HepG2 (cell line): ENCODE data around the gene BCL7A. TPM values are rescaled to one million over a fixed set of nuclear protein-coding genes. Genes with fewer than 3 reads are reported as not detected.
A peak's percentile ranks its signal among the peaks of the same experiment; 100 is the strongest.

ENCODE experiments used
- BHLHE40 ChIP-seq: IDR thresholded peaks from 2 replicates; pipeline ENCODE4 v1.6.1; 2011; ENCODE audit warnings: low read length, improper control_type of control experiment
- FOXO1 ChIP-seq: sonication (generic); formaldehyde crosslinking; IDR thresholded peaks from 2 replicates; pipeline ENCODE4 v1.4.0; 2020; ENCODE audit warnings: missing genetic modification reagents
- GABPB1 ChIP-seq: IDR thresholded peaks from 2 replicates; pipeline ENCODE4 v1.6.1; 2016; ENCODE audit warnings: mild to moderate bottlenecking, missing genetic modification reagents, moderate library complexity, missing compliant biosample characterization
- GATAD2A ChIP-seq: IDR thresholded peaks from 2 replicates; pipeline ENCODE4 v1.6.1; 2016
- HOXD1 ChIP-seq: sonication (generic); formaldehyde crosslinking; IDR thresholded peaks from 2 replicates; pipeline ENCODE4 v1.5.0; 2020; ENCODE audit warnings: missing genetic modification reagents
- JARID2 ChIP-seq: sonication (generic); formaldehyde crosslinking; IDR thresholded peaks from 2 replicates; pipeline ENCODE4 v1.8.1; 2023; ENCODE audit warnings: missing genetic modification reagents, inconsistent platforms; ENCODE audit not compliant: insufficient replicate concordance
- KDM3A ChIP-seq: IDR thresholded peaks from 2 replicates; pipeline ENCODE4 v1.6.1; 2018; ENCODE audit warnings: low read depth, missing compliant biosample characterization
- MED8 ChIP-seq: sonication (generic); formaldehyde crosslinking; IDR thresholded peaks from 2 replicates; pipeline ENCODE4 v1.8.1; 2023; ENCODE audit warnings: mild to moderate bottlenecking, missing genetic modification reagents; ENCODE audit not compliant: insufficient replicate concordance
- NAIF1 ChIP-seq: sonication (generic); formaldehyde crosslinking; IDR thresholded peaks from 2 replicates; pipeline ENCODE4 v1.5.0; 2020; ENCODE audit warnings: mild to moderate bottlenecking, missing genetic modification reagents, borderline replicate concordance
- NFKBIZ ChIP-seq: IDR thresholded peaks from 2 replicates; pipeline ENCODE4 v1.6.1; 2018; ENCODE audit warnings: missing genetic modification reagents, missing compliant biosample characterization
- NR2F6 ChIP-seq, 2 experiments: IDR thresholded peaks; 2 replicates each; pipeline ENCODE4 v1.6.1; 2016; ENCODE audit warnings: antibody characterized with exemption in 1 of 2, mild to moderate bottlenecking in 1 of 2
- RARA ChIP-seq: IDR thresholded peaks from 2 replicates; pipeline ENCODE4 v1.6.1; 2016; ENCODE audit warnings: missing genetic modification reagents, missing compliant biosample characterization
- RXRA ChIP-seq: sonication (generic); formaldehyde crosslinking; IDR thresholded peaks from 2 replicates; pipeline ENCODE4 v1.5.1; 2020; ENCODE audit warnings: missing genetic modification reagents
- SIN3B ChIP-seq: fragments of 150-350 bp; IDR thresholded peaks from 2 replicates; pipeline ENCODE4 v1.6.1; 2014; ENCODE audit warnings: low read length
- SOX6 ChIP-seq, 2 experiments: fragments of 450-650 bp in 1 of 2; sonication (generic) in 1 of 2; formaldehyde crosslinking in 1 of 2; IDR thresholded peaks; 2 replicates each; pipeline versions ENCODE4 v1.4.0 to v1.6.1; 2017 to 2020; ENCODE audit warnings: antibody characterized with exemption in 1 of 2, mild to moderate bottlenecking in 1 of 2, missing genetic modification reagents in 1 of 2
- SYNCRIP ChIP-seq: fragments of 200-400 bp; formaldehyde crosslinking; IDR thresholded peaks from 2 replicates; pipeline ENCODE4 v1.6.1; 2018; ENCODE audit warnings: mild to moderate bottlenecking, low read depth, low read length; ENCODE audit not compliant: insufficient read depth
- TSC22D2 ChIP-seq: sonication (generic); formaldehyde crosslinking; IDR thresholded peaks from 2 replicates; pipeline ENCODE4 v1.5.1; 2020; ENCODE audit warnings: missing genetic modification reagents, mild to moderate bottlenecking, borderline replicate concordance
- ZNF251 ChIP-seq: sonication (generic); formaldehyde crosslinking; IDR thresholded peaks from 2 replicates; pipeline ENCODE4 v1.9.0; 2021; ENCODE audit warnings: mild to moderate bottlenecking, missing genetic modification reagents
- ZNF563 ChIP-seq: sonication (generic); formaldehyde crosslinking; IDR thresholded peaks from 2 replicates; pipeline ENCODE4 v1.8.0; 2022; ENCODE audit warnings: mild to moderate bottlenecking, moderate library complexity, missing genetic modification reagents
- ZNF720 ChIP-seq: sonication (generic); formaldehyde crosslinking; IDR thresholded peaks from 2 replicates; pipeline ENCODE4 v1.4.0; 2020; ENCODE audit warnings: missing genetic modification reagents
- ZSCAN25 ChIP-seq: sonication (generic); formaldehyde crosslinking; IDR thresholded peaks from 2 replicates; pipeline ENCODE4 v1.8.0; 2022; ENCODE audit warnings: mild to moderate bottlenecking, missing genetic modification reagents
- polyA plus RNA-seq, 8 experiments: library from polyadenylated mRNA; depleted of rRNA in 3 of 8; stranded (reverse) in 7 of 8; unstranded in 1 of 8; fragments of >200 nt; fragmentation: Illumina TruSeq in 4 of 8; extraction: Trizol in 4 of 8; gene quantifications; 2 replicates each; pipeline versions ENCODE4 v1.2.1 to v1.2.3, GENCODE V29; 2011 to 2016; ENCODE audit warnings: low read depth in 4 of 8, missing spikeins in 1 of 8, mixed read lengths in 1 of 8; ENCODE audit not compliant: insufficient read depth in 1 of 8
- total RNA-seq, 5 experiments: library from RNA; depleted of rRNA; stranded (reverse); fragments of >200 nt; fragmentation: Illumina TruSeq; extraction: Trizol; gene quantifications; 2 replicates each; pipeline ENCODE4 v1.2.3, GENCODE V29; 2016; ENCODE audit warnings: low read depth in 1 of 5
- TF ChIP-seq, protein P1 (sequence below): sonication (generic); formaldehyde crosslinking; IDR thresholded peaks from 2 replicates; pipeline ENCODE4 v1.5.0; 2020; ENCODE audit warnings: missing genetic modification reagents
- TF ChIP-seq, protein P2 (sequence below): sonication (generic); formaldehyde crosslinking; IDR thresholded peaks from 2 replicates; pipeline ENCODE4 v1.4.0; 2020; ENCODE audit warnings: missing genetic modification reagents, borderline replicate concordance
- TF ChIP-seq, protein P3 (sequence below): IDR thresholded peaks from 2 replicates; pipeline ENCODE4 v1.4.0; 2020; ENCODE audit warnings: mild to moderate bottlenecking, missing genetic modification reagents

The BCL7A gene
- total and polyA plus RNA-seq, 2 of the 13 experiments (the other 11 are each of a cell fraction or from before 2014, with no cell fraction given): 4.1 to 6.2 TPM

- TF ChIP-seq HOXD1 (CRISPR knock-in tag) (no peak), NFKBIZ (CRISPR knock-in tag) (no peak), RARA (CRISPR knock-in tag) (peak; percentile 96), FOXO1 (CRISPR knock-in tag) (peak; percentile 84), ZSCAN25 (CRISPR knock-in tag) (no peak), BHLHE40 (no peak), ZNF720 (CRISPR knock-in tag) (no peak), KDM3A (0 out of 2 replicates have a peak, but pooled peaks have one; percentile 22), GABPB1 (CRISPR knock-in tag) (peak; percentile 21; the same call in 1 of the 2 replicates), SYNCRIP (no peak), TSC22D2 (CRISPR knock-in tag) (no peak), RXRA (CRISPR knock-in tag) (peak; percentile 87), SIN3B (no peak), MED8 (CRISPR knock-in tag) (no peak), NAIF1 (no peak), GATAD2A (CRISPR knock-in tag) (no peak), ZNF251 (CRISPR knock-in tag) (no peak), JARID2 (CRISPR knock-in tag) (no peak), NR2F6 (IDR thresholded peaks at IDR 0.05) (0 out of 2 replicates have a peak, but pooled peaks have one; percentile 47), NR2F6 (CRISPR knock-in tag; IDR thresholded peaks at IDR 0.05) (peak; percentile 69), SOX6 (IDR thresholded peaks at IDR 0.05) (no peak), SOX6 (CRISPR knock-in tag; IDR thresholded peaks at IDR 0.05) (0 out of 2 replicates have a peak, but pooled peaks have one; percentile 15), ZNF563 (CRISPR knock-in tag) (no peak)
- TF ChIP-seq, protein P1, sequence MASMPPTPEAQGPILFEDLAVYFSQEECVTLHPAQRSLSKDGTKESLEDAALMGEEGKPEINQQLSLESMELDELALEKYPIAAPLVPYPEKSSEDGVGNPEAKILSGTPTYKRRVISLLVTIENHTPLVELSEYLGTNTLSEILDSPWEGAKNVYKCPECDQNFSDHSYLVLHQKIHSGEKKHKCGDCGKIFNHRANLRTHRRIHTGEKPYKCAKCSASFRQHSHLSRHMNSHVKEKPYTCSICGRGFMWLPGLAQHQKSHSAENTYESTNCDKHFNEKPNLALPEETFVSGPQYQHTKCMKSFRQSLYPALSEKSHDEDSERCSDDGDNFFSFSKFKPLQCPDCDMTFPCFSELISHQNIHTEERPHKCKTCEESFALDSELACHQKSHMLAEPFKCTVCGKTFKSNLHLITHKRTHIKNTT (CRISPR knock-in tag): no peak
- TF ChIP-seq, protein P2, sequence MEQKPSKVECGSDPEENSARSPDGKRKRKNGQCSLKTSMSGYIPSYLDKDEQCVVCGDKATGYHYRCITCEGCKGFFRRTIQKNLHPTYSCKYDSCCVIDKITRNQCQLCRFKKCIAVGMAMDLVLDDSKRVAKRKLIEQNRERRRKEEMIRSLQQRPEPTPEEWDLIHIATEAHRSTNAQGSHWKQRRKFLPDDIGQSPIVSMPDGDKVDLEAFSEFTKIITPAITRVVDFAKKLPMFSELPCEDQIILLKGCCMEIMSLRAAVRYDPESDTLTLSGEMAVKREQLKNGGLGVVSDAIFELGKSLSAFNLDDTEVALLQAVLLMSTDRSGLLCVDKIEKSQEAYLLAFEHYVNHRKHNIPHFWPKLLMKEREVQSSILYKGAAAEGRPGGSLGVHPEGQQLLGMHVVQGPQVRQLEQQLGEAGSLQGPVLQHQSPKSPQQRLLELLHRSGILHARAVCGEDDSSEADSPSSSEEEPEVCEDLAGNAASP (CRISPR knock-in tag): peak; percentile 54; the same call in 1 of the 2 replicates
- TF ChIP-seq, protein P3, sequence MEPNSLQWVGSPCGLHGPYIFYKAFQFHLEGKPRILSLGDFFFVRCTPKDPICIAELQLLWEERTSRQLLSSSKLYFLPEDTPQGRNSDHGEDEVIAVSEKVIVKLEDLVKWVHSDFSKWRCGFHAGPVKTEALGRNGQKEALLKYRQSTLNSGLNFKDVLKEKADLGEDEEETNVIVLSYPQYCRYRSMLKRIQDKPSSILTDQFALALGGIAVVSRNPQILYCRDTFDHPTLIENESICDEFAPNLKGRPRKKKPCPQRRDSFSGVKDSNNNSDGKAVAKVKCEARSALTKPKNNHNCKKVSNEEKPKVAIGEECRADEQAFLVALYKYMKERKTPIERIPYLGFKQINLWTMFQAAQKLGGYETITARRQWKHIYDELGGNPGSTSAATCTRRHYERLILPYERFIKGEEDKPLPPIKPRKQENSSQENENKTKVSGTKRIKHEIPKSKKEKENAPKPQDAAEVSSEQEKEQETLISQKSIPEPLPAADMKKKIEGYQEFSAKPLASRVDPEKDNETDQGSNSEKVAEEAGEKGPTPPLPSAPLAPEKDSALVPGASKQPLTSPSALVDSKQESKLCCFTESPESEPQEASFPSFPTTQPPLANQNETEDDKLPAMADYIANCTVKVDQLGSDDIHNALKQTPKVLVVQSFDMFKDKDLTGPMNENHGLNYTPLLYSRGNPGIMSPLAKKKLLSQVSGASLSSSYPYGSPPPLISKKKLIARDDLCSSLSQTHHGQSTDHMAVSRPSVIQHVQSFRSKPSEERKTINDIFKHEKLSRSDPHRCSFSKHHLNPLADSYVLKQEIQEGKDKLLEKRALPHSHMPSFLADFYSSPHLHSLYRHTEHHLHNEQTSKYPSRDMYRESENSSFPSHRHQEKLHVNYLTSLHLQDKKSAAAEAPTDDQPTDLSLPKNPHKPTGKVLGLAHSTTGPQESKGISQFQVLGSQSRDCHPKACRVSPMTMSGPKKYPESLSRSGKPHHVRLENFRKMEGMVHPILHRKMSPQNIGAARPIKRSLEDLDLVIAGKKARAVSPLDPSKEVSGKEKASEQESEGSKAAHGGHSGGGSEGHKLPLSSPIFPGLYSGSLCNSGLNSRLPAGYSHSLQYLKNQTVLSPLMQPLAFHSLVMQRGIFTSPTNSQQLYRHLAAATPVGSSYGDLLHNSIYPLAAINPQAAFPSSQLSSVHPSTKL: peak; percentile 67
Observed at GRCh38 chr12:122051231-122051876, 29.7 kb downstream of the BCL7A start (continued).
